SK-N-SH (cell line): ENCODE results near the gene FADD. TPM values are rescaled to one million over a fixed set of nuclear protein-coding genes. Genes with fewer than 3 reads are reported as not detected.

Source experiments
- CTCF ChIA-PET: fragments of 300-600, 350-600 bp; formaldehyde crosslinking; extraction: SDS; loops from one replicate; lab custom pipeline; 2021; lab: Yijun Ruan, JAX
- POLR2A ChIA-PET: fragments of 350-600 bp; sonication (Branson Sonifier 250); formaldehyde crosslinking; extraction: SDS; loops from one replicate; lab custom pipeline; 2020; ENCODE audit warnings: antibody characterized with exemption, inconsistent platforms; lab: Yijun Ruan, JAX
- DNase-seq: peaks from one replicate; pipeline ENCODE4 v3.0.0; 2012
- H2AFZ ChIP-seq: fragments of 200-600 bp; sonication (generic); 2 replicates; pipeline ENCODE4 v1.8.1; 2016; ENCODE audit warnings: antibody characterized with exemption, mild to moderate bottlenecking, low read depth
- H3F3A ChIP-seq: fragments of 200-600 bp; sonication (generic); replicated peaks from 2 replicates; pipeline ENCODE3; 2016; ENCODE audit warnings: antibody characterized with exemption, mild to moderate bottlenecking; ENCODE audit not compliant: insufficient read depth
- H3K27ac ChIP-seq, 2 experiments: fragments of 200-500 bp in 1 of 2; fragments of 200-600 bp in 1 of 2; sonication (Bioruptor generic) in 1 of 2; sonication (generic), shearing (Covaris generic) in 1 of 2; 2 replicates each; pipeline versions ENCODE4 v1.5.1 to v1.6.1; 2014 to 2016; ENCODE audit warnings: low read depth in 2 of 2, inconsistent platforms in 1 of 2, low read length in 1 of 2, mild to moderate bottlenecking in 1 of 2, mixed read lengths in 1 of 2
- H3K27me3 ChIP-seq: fragments of 200-600 bp; sonication (generic), shearing (Covaris generic); 2 replicates; pipeline ENCODE4 v1.6.1; 2016; ENCODE audit warnings: mixed run types; ENCODE audit not compliant: insufficient read depth
- H3K36me3 ChIP-seq, 2 experiments: fragments of 200-500 bp in 1 of 2; fragments of 200-600 bp in 1 of 2; sonication (Bioruptor generic) in 1 of 2; sonication (generic) in 1 of 2; replicated peaks in 1 of 2; 2 replicates each; pipeline versions ENCODE3 to v1.5.1; 2014 to 2016; ENCODE audit warnings: low read length in 1 of 2, mild to moderate bottlenecking in 1 of 2; ENCODE audit not compliant: insufficient read depth in 2 of 2, control insufficient read depth in 1 of 2
- H3K4me1 ChIP-seq, 2 experiments: fragments of 200-500 bp in 1 of 2; fragments of 200-600 bp in 1 of 2; sonication (Bioruptor generic) in 1 of 2; sonication (generic), shearing (Covaris generic) in 1 of 2; 2 replicates each; pipeline versions ENCODE4 v1.5.1 to v1.6.1; 2014 to 2016; ENCODE audit warnings: low read depth in 1 of 2, low read length in 1 of 2, mixed run types in 1 of 2; ENCODE audit not compliant: insufficient read depth in 2 of 2, control insufficient read depth in 1 of 2
- H3K4me2 ChIP-seq: fragments of 200-600 bp; sonication (generic), shearing (Covaris generic); 2 replicates; pipeline ENCODE4 v1.6.1; 2017; ENCODE audit warnings: mixed run types
- H3K4me3 ChIP-seq, 2 experiments: fragments of 200-500 bp in 1 of 2; fragments of 200-600 bp in 1 of 2; sonication (Bioruptor generic) in 1 of 2; sonication (generic), shearing (Covaris generic) in 1 of 2; 2 replicates each; pipeline versions ENCODE4 v1.5.1 to v1.8.1; 2014 to 2016; ENCODE audit warnings: low read depth in 2 of 2, inconsistent platforms in 1 of 2, low read length in 1 of 2, mild to moderate bottlenecking in 1 of 2, mixed read lengths in 1 of 2, moderate library complexity in 1 of 2
- H3K79me2 ChIP-seq: fragments of 200-600 bp; sonication (generic); 2 replicates; pipeline ENCODE4 v1.8.1; 2017; ENCODE audit warnings: mild to moderate bottlenecking; ENCODE audit not compliant: insufficient read depth
- H3K9ac ChIP-seq: fragments of 200-600 bp; sonication (generic); 2 replicates; pipeline ENCODE4 v1.6.1; 2017; ENCODE audit warnings: mixed run types
- H3K9me2 ChIP-seq: fragments of 200-600 bp; sonication (generic); 2 replicates; pipeline ENCODE4 v1.6.1; 2017; ENCODE audit warnings: mixed run types
- H3K9me3 ChIP-seq: fragments of 200-600 bp; sonication (generic); 2 replicates; pipeline ENCODE4 v1.6.1; 2017; ENCODE audit warnings: mixed run types, mild to moderate bottlenecking, moderate library complexity
- H4K20me1 ChIP-seq: fragments of 200-600 bp; sonication (generic); 2 replicates; pipeline ENCODE4 v1.6.1; 2017; ENCODE audit warnings: mild to moderate bottlenecking, mixed run types; ENCODE audit not compliant: insufficient read depth
- CHD2 ChIP-seq: fragments of 150-350 bp; IDR thresholded peaks from 2 replicates; pipeline ENCODE4 v1.6.1; 2018; ENCODE audit warnings: low read length; ENCODE audit not compliant: partially characterized antibody
- CTCF ChIP-seq: fragments of 200-600 bp; sonication (generic); IDR thresholded peaks from 2 replicates; pipeline ENCODE4 v1.6.1; 2017; ENCODE audit warnings: antibody characterized with exemption, mild to moderate bottlenecking, moderate library complexity
- ELF1 ChIP-seq: IDR thresholded peaks from 2 replicates; pipeline ENCODE4 v1.4.0; 2012
- EP300 ChIP-seq, 2 experiments: IDR thresholded peaks; 2 replicates each; pipeline versions ENCODE4 v1.4.0 to v1.6.1; 2012; ENCODE audit warnings: borderline replicate concordance in 1 of 2, low read depth in 1 of 2, low read length in 1 of 2
- EZH2phosphoT487 ChIP-seq: fragments of 200-600 bp; sonication (generic); IDR thresholded peaks from 2 replicates; pipeline ENCODE4 v1.6.1; 2017; ENCODE audit warnings: low read depth, mixed run types, mild to moderate bottlenecking, antibody characterized with exemption, moderate library complexity, borderline replicate concordance
- FOXJ3 ChIP-seq: sonication (generic); formaldehyde crosslinking; IDR thresholded peaks from 2 replicates; pipeline ENCODE4 v1.5.1; 2020; ENCODE audit warnings: mild to moderate bottlenecking, missing genetic modification reagents
- FOXM1 ChIP-seq: IDR thresholded peaks from 2 replicates; pipeline ENCODE4 v1.4.0; 2012; ENCODE audit warnings: low read depth, mild to moderate bottlenecking
- GABPA ChIP-seq: IDR thresholded peaks from 2 replicates; pipeline ENCODE4 v1.4.0; 2012; ENCODE audit warnings: low read depth, mild to moderate bottlenecking
- GATA2 ChIP-seq: sonication (generic); formaldehyde crosslinking; IDR thresholded peaks from 2 replicates; pipeline ENCODE4 v1.5.0; 2020; ENCODE audit warnings: mild to moderate bottlenecking, missing genetic modification reagents
- JUND ChIP-seq: IDR thresholded peaks from 2 replicates; pipeline ENCODE4 v1.4.0; 2012
- MEF2A ChIP-seq: IDR thresholded peaks from 2 replicates; pipeline ENCODE4 v1.4.0; 2012; ENCODE audit warnings: low read depth, borderline replicate concordance
- NFIC ChIP-seq: IDR thresholded peaks from 2 replicates; pipeline ENCODE4 v1.4.0; 2012; ENCODE audit warnings: borderline replicate concordance
- NRF1 ChIP-seq: IDR thresholded peaks from 2 replicates; pipeline ENCODE4 v1.6.1; 2012; ENCODE audit warnings: low read depth, mild to moderate bottlenecking, low read length
- POLR2AphosphoS5 ChIP-seq: IDR thresholded peaks from 2 replicates; pipeline ENCODE4 v1.6.1; 2012; ENCODE audit warnings: low read depth, low read length
- RAD21 ChIP-seq: IDR thresholded peaks from 2 replicates; pipeline ENCODE4 v1.6.1; 2012; ENCODE audit warnings: mild to moderate bottlenecking, low read length
- RCOR1 ChIP-seq: fragments of 150-350 bp; IDR thresholded peaks from 2 replicates; pipeline ENCODE4 v1.6.1; 2017; ENCODE audit warnings: antibody characterized with exemption, low read length
- TCF12 ChIP-seq: IDR thresholded peaks from 2 replicates; pipeline ENCODE4 v1.4.0; 2012
- TEAD4 ChIP-seq: IDR thresholded peaks from 2 replicates; pipeline ENCODE4 v1.4.0; 2012; ENCODE audit warnings: mild to moderate bottlenecking, borderline replicate concordance; ENCODE audit not compliant: insufficient read depth
- USF2 ChIP-seq: fragments of 150-350 bp; IDR thresholded peaks from 2 replicates; pipeline ENCODE4 v1.6.1; 2017; ENCODE audit warnings: antibody characterized with exemption, low read length, low read depth, borderline replicate concordance
- WGBS: methylation state at CpG from one replicate; pipeline ENCODE4 v1.1.6; 2017; ENCODE audit warnings: low lambda C conversion rate; 5-methylcytosine and 5-hydroxymethylcytosine counted together
- polyA plus RNA-seq, 3 experiments: library from polyadenylated mRNA; depleted of rRNA; stranded (reverse); fragments of >200 nt; gene quantifications; 2 replicates each; pipeline ENCODE4 v1.2.3, GENCODE V29; 2012
- TF ChIP-seq, protein P1 (sequence below): IDR thresholded peaks from 2 replicates; pipeline ENCODE4; 2012
- TF ChIP-seq, protein P2 (sequence below): fragments of 150-350 bp; IDR thresholded peaks from 2 replicates; pipeline ENCODE4 v1.6.1; 2016; ENCODE audit warnings: mild to moderate bottlenecking, low read depth, low read length
- TF ChIP-seq, protein P3 (sequence below): IDR thresholded peaks from 2 replicates; pipeline ENCODE4 v1.6.1; 2012; ENCODE audit warnings: mild to moderate bottlenecking, low read depth, low read length, moderate library complexity
- TF ChIP-seq, protein P4 (sequence below): IDR thresholded peaks from 2 replicates; pipeline ENCODE4 v1.4.0; 2012; ENCODE audit warnings: low read depth

The FADD gene, protein sequence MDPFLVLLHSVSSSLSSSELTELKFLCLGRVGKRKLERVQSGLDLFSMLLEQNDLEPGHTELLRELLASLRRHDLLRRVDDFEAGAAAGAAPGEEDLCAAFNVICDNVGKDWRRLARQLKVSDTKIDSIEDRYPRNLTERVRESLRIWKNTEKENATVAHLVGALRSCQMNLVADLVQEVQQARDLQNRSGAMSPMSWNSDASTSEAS
- 23.8 and 28.3 TPM in 2 replicates for polyA plus RNA-seq (2012; rRNA removed)
- polyA plus RNA-seq (2012; cell fraction: cytosol; rRNA removed): 17.5 and 25.5 TPM in 2 replicates
- 15.9 and 16.5 TPM in 2 replicates for polyA plus RNA-seq (2012; cell fraction: nucleus; rRNA removed)

GRCh38 chr11:70202920-70203750 is at the start of gene FADD:
FADD (plus strand) TSS chr11:70203296; CDS start chr11:70203460, 164 bp downstream.
- H3K9me3 ChIP-seq: no peaks in the 10 kb centered on the region
- H3K4me1 ChIP-seq: peaks cover 6 to 16% of the 10 kb centered on the region in 2 experiments; a peak in 2 of 4 replicates
- DNase-seq: peak; percentile 97
- peaks cover 43% of the 10 kb centered on the region for H3K79me2 ChIP-seq
- H4K20me1 ChIP-seq: peaks cover 42% of the 10 kb centered on the region
- no peaks in the 10 kb centered on the region for H3K27me3 ChIP-seq
- ChIA-PET CTCF (interaction anchor here (0.8 to 2.7 kb wide), 4 partner anchors 11 to 287 kb away, joined by 3 to 12 read pairs (median 8); no protein-coding TSS in a partner anchor), POLR2A (interaction anchor here (0.6 kb wide), 1 partner anchor 128 kb away, joined by 3 read pairs; no protein-coding TSS in a partner anchor)
- peak within 1 kb of the TSS; percentile 89 for H2AFZ ChIP-seq
- H3K36me3 ChIP-seq: peaks cover 17 to 28% of the 10 kb centered on the region in 2 experiments
- peak within 1 kb of the TSS; percentile 91 for H3K4me2 ChIP-seq
- H3K9me2 ChIP-seq: no peaks in the 10 kb centered on the region
- H3K4me3 ChIP-seq: peak within 1 kb of the TSS; percentile 88 to 96
- WGBS: under 1% methylated on average over 43 of the region's 91 CpGs
- H3K9ac ChIP-seq: peak within 1 kb of the TSS; percentile 98
- H3K27ac ChIP-seq: peak within 1 kb of the TSS; percentile 83 to 84
- peaks cover 10% of the 10 kb centered on the region for H3F3A ChIP-seq
- TF ChIP-seq RCOR1: no peak
- TF ChIP-seq EZH2phosphoT487: no peak
- TF ChIP-seq, protein P1, sequence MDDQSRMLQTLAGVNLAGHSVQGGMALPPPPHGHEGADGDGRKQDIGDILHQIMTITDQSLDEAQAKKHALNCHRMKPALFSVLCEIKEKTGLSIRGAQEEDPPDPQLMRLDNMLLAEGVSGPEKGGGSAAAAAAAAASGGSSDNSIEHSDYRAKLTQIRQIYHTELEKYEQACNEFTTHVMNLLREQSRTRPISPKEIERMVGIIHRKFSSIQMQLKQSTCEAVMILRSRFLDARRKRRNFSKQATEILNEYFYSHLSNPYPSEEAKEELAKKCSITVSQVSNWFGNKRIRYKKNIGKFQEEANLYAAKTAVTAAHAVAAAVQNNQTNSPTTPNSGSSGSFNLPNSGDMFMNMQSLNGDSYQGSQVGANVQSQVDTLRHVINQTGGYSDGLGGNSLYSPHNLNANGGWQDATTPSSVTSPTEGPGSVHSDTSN: 0 out of 2 replicates have a peak, but pooled peaks have one; percentile 15
- TF ChIP-seq CTCF: no peak
- no peak for TF ChIP-seq JUND
- TF ChIP-seq MEF2A: no peak
- TF ChIP-seq FOXJ3 (CRISPR knock-in tag): no peak
- TF ChIP-seq ELF1: peak; percentile 97
- TF ChIP-seq NRF1: peak; percentile 98
- TF ChIP-seq TEAD4: no peak
- TF ChIP-seq GATA2 (CRISPR knock-in tag): no peak
- TF ChIP-seq, protein P2, sequence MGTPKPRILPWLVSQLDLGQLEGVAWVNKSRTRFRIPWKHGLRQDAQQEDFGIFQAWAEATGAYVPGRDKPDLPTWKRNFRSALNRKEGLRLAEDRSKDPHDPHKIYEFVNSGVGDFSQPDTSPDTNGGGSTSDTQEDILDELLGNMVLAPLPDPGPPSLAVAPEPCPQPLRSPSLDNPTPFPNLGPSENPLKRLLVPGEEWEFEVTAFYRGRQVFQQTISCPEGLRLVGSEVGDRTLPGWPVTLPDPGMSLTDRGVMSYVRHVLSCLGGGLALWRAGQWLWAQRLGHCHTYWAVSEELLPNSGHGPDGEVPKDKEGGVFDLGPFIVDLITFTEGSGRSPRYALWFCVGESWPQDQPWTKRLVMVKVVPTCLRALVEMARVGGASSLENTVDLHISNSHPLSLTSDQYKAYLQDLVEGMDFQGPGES: no peak
- peak; percentile 15; the same call in 1 of the 2 replicates for TF ChIP-seq TCF12
- TF ChIP-seq FOXM1: no peak
- peak; percentile 67 for TF ChIP-seq GABPA
- peak; percentile 99 for TF ChIP-seq CHD2
- TF ChIP-seq, protein P3, sequence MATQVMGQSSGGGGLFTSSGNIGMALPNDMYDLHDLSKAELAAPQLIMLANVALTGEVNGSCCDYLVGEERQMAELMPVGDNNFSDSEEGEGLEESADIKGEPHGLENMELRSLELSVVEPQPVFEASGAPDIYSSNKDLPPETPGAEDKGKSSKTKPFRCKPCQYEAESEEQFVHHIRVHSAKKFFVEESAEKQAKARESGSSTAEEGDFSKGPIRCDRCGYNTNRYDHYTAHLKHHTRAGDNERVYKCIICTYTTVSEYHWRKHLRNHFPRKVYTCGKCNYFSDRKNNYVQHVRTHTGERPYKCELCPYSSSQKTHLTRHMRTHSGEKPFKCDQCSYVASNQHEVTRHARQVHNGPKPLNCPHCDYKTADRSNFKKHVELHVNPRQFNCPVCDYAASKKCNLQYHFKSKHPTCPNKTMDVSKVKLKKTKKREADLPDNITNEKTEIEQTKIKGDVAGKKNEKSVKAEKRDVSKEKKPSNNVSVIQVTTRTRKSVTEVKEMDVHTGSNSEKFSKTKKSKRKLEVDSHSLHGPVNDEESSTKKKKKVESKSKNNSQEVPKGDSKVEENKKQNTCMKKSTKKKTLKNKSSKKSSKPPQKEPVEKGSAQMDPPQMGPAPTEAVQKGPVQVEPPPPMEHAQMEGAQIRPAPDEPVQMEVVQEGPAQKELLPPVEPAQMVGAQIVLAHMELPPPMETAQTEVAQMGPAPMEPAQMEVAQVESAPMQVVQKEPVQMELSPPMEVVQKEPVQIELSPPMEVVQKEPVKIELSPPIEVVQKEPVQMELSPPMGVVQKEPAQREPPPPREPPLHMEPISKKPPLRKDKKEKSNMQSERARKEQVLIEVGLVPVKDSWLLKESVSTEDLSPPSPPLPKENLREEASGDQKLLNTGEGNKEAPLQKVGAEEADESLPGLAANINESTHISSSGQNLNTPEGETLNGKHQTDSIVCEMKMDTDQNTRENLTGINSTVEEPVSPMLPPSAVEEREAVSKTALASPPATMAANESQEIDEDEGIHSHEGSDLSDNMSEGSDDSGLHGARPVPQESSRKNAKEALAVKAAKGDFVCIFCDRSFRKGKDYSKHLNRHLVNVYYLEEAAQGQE: peak; percentile 7; the same call in 1 of the 2 replicates
- TF ChIP-seq EP300 (IDR thresholded peaks at IDR 0.05; ENCODE audit: borderline replicate concordance in 1 of 2, low read depth in 1 of 2, low read length in 1 of 2): no peak
- no peak for TF ChIP-seq RAD21
- TF ChIP-seq POLR2AphosphoS5: peak; percentile 81
- TF ChIP-seq NFIC: no peak
- TF ChIP-seq USF2: no peak
- TF ChIP-seq, protein P4, sequence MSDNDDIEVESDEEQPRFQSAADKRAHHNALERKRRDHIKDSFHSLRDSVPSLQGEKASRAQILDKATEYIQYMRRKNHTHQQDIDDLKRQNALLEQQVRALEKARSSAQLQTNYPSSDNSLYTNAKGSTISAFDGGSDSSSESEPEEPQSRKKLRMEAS: peak; percentile 29
